ENCODE data around the gene MMP24OS. TPM values are rescaled to one million over a fixed set of nuclear protein-coding genes. Genes with fewer than 3 reads are reported as not detected.

MMP24OS gene
- total and polyA plus RNA-seq, 2 donors (not counting 3 experiments of a cell fraction or from before 2014, with no cell fraction given), result 35.1 to 55.6 TPM

GRCh38 chr20:35297155-35297554 lies 19.2 kb upstream of the MMP24OS start:
- H3K4me1 ChIP-seq (ENCODE audit: control insufficient read depth, extremely low read depth, insufficient read depth, low read length), result peaks cover 7% of the 10 kb centered on the region
- H3K9ac ChIP-seq (replicated peaks; ENCODE audit: extremely low read depth, insufficient read depth, low read length), result no peak overlapping the region
- H3K9me3 ChIP-seq (replicated peaks; ENCODE audit: control insufficient read depth, insufficient read depth, low read length), result no peaks in the 10 kb centered on the region
- H3K27ac ChIP-seq (ENCODE audit: insufficient read depth, low read depth, low read length), result no peak overlapping the region
- no peaks in the 10 kb centered on the region for H3K79me2 ChIP-seq (ENCODE audit: control insufficient read depth, insufficient read depth, low read length)
- no TSS peak for BruUV-seq (replicated peaks)
- DNase-seq (ENCODE audit: low read depth, low spot score) (no peak), FAIRE-seq (no peak)
- intact Hi-C loops (cut with micrococcal nuclease) (no loop called here), dilution Hi-C loops (cut with MboI; ENCODE audit: extremely low pct_ligation_motif_present, low sequenced_read_pairs) (no loop called here)
- TF ChIP-seq CTCF (IDR thresholded peaks at IDR 0.05; ENCODE audit: extremely low read depth in 1 of 2, insufficient read depth in 1 of 2, low read depth in 1 of 2, low read length in 2 of 2) (no peak), POLR2A (IDR thresholded peaks at IDR 0.05; ENCODE audit: low read depth, low read length) (no peak), EZH2 (IDR thresholded peaks at IDR 0.05; ENCODE audit: borderline replicate concordance, low read depth, low read length, severe bottlenecking) (no peak), POLR2AphosphoS5 (IDR thresholded peaks at IDR 0.05; ENCODE audit: insufficient read depth, low read depth, low read length) (no peak), FOS (IDR thresholded peaks at IDR 0.05; ENCODE audit: borderline replicate concordance, insufficient read depth, low read length) (no peak), GATA2 (IDR thresholded peaks at IDR 0.05; ENCODE audit: insufficient read depth, insufficient read length, low read depth, low read length) (no peak), MYC (IDR thresholded peaks at IDR 0.05; ENCODE audit: low read depth, low read length) (no peak)
- H2AFZ ChIP-seq (ENCODE audit: low read depth, low read length), result no peak overlapping the region
- no peak overlapping the region for H3K4me3 ChIP-seq (replicated peaks in 1 of 3; ENCODE audit: insufficient read depth in 1 of 3, low read depth in 1 of 3, low read length in 3 of 3)
- no peaks in the 10 kb centered on the region for H4K20me1 ChIP-seq (replicated peaks; ENCODE audit: control insufficient read depth, extremely low read depth, insufficient read depth, low read length)
- CTCF ChIA-PET, result interaction anchor here (1.0 to 2.4 kb wide), 6 partner anchors 8 to 151 kb away, joined by 4 to 8 read pairs (median 5); partner anchors contain the start of gene EIF6
- POLR2A ChIA-PET, result no interaction called here
- no peaks in the 10 kb centered on the region for H3K36me3 ChIP-seq (ENCODE audit: control insufficient read depth in 2 of 2, extremely low read depth in 1 of 2, insufficient read depth in 2 of 2, low read length in 2 of 2)
- H3K9me1 ChIP-seq (replicated peaks; ENCODE audit: control insufficient read depth, extremely low read depth, insufficient read depth, low read length), result no peaks in the 10 kb centered on the region
- no peak overlapping the region for H3K4me2 ChIP-seq (ENCODE audit: insufficient read depth, low read length)
- H3K27me3 ChIP-seq (ENCODE audit: control insufficient read depth in 2 of 2, insufficient read depth in 2 of 2, low read length in 2 of 2), result peaks cover 0 to 2% of the 10 kb centered on the region in 2 experiments
